Activated naive CD8-positive, alpha-beta T cell (primary cell): ENCODE results near the gene TRIP12.
A peak's percentile ranks its signal among the peaks of the same experiment; 100 is the strongest.

Source experiments
- H3K27ac Mint-ChIP-seq: one replicate; pipeline ENCODE4 v1.8.0; 2021; ENCODE audit warnings: mixed read lengths
- H3K27me3 Mint-ChIP-seq: one replicate; pipeline ENCODE4 v1.8.0; 2021; ENCODE audit warnings: mixed read lengths
- H3K36me3 Mint-ChIP-seq: one replicate; pipeline ENCODE4 v1.8.0; 2021; ENCODE audit warnings: mixed read lengths
- H3K4me1 Mint-ChIP-seq: one replicate; pipeline ENCODE4 v1.8.0; 2021; ENCODE audit warnings: low read depth, mixed read lengths
- H3K4me3 Mint-ChIP-seq: one replicate; pipeline ENCODE4 v1.8.0; 2021; ENCODE audit warnings: mild to moderate bottlenecking, mixed read lengths
- H3K9me3 Mint-ChIP-seq: one replicate; pipeline ENCODE4 v1.8.0; 2021; ENCODE audit warnings: low read depth, mixed read lengths

Gene TRIP12

GRCh38 chr2:229719926-229720647 is 201.7 kb downstream of the TRIP12 start:
- H3K9me3 Mint-ChIP-seq: no peaks in the 10 kb centered on the region
- H3K27ac Mint-ChIP-seq: no peak overlapping the region
- peaks cover 26% of the 10 kb centered on the region for H3K27me3 Mint-ChIP-seq

GRCh38 chr2:229718057-229718456 is 203.8 kb downstream of the TRIP12 start:
- H3K36me3 Mint-ChIP-seq: peaks cover 4% of the 10 kb centered on the region
- H3K4me1 Mint-ChIP-seq: peaks cover 12% of the 10 kb centered on the region
- no peak overlapping the region for H3K4me3 Mint-ChIP-seq
- no peak overlapping the region for H3K27ac Mint-ChIP-seq
- peaks cover 27% of the 10 kb centered on the region for H3K27me3 Mint-ChIP-seq
- no peaks in the 10 kb centered on the region for H3K9me3 Mint-ChIP-seq

More at GRCh38 chr2:229719926-229720647, 201.7 kb downstream of the TRIP12 start:
- Mint-ChIP-seq H3K36me3 (peaks cover 4% of the 10 kb centered on the region), H3K4me3 (no peak overlapping the region), H3K4me1 (peaks cover 7% of the 10 kb centered on the region)

- Mint-ChIP-seq H3K4me3 (peak overlapping the region; percentile 75), H3K27me3 (peaks cover 47% of the 10 kb centered on the region), H3K4me1 (peaks cover 14% of the 10 kb centered on the region), H3K9me3 (peaks cover 9% of the 10 kb centered on the region), H3K36me3 (peaks cover 11% of the 10 kb centered on the region), H3K27ac (no peak overlapping the region)
These were observed 205.8 kb downstream of the TRIP12 start for GRCh38 chr2:229715895-229716507.

- Mint-ChIP-seq H3K27me3 (peaks cover 55% of the 10 kb centered on the region), H3K36me3 (peaks cover 11% of the 10 kb centered on the region), H3K4me3 (peak overlapping the region; percentile 75), H3K9me3 (peaks cover 9% of the 10 kb centered on the region), H3K4me1 (peaks cover 14% of the 10 kb centered on the region), H3K27ac (no peak overlapping the region)
These were observed 206.9 kb downstream of the TRIP12 start for GRCh38 chr2:229714736-229715541.

- peaks cover 14% of the 10 kb centered on the region for H3K4me1 Mint-ChIP-seq
- H3K4me3 Mint-ChIP-seq: peak within 1 kb of the TSS; percentile 75
- peaks cover 11% of the 10 kb centered on the region for H3K36me3 Mint-ChIP-seq
- peaks cover 59% of the 10 kb centered on the region for H3K27me3 Mint-ChIP-seq
- no peak within 1 kb of the TSS for H3K27ac Mint-ChIP-seq
- peaks cover 9% of the 10 kb centered on the region for H3K9me3 Mint-ChIP-seq
These were observed 207.6 kb downstream of the TRIP12 start, which contains the start of gene DNER for GRCh38 chr2:229714080-229714735. DNER (minus strand) TSS chr2:229714555; CDS start chr2:229714423, 132 bp downstream.
